Cardiac muscle cell (in vitro differentiated cells and primary cell): ENCODE data around the gene KXD1. TPM values are rescaled to one million over a fixed set of nuclear protein-coding genes. Genes with fewer than 3 reads are reported as not detected.
"Not testable (repeated sequence)": the region's sequence is repeated elsewhere in the genome, so short reads cannot be mapped to it uniquely, and the experiment has no call there.

Source experiments
- DNase-seq, 2 donors: peaks; one replicate each; pipeline versions ENCODE4 v3.0.0 to v3.0.0-alpha.2; 2010 to 2017; ENCODE audit warnings: low read depth in 1 of 2, low spot score in 1 of 2
- H3K27ac ChIP-seq: fragments of 200-600 bp; sonication (generic); 2 replicates; pipeline ENCODE4 v1.5.1; 2016
- H3K27me3 ChIP-seq: fragments of 200-600 bp; sonication (generic); 2 replicates; pipeline ENCODE4 v1.6.0; 2016; ENCODE audit warnings: control low read depth
- H3K36me3 ChIP-seq: fragments of 200-600 bp; sonication (generic); 2 replicates; pipeline ENCODE4 v1.5.1; 2016; ENCODE audit warnings: control low read depth
- H3K4me1 ChIP-seq: fragments of 200-600 bp; sonication (generic); 2 replicates; pipeline ENCODE4 v1.8.1; 2017; ENCODE audit warnings: low read depth, mild to moderate bottlenecking, mixed run types
- H3K4me3 ChIP-seq: fragments of 200-600 bp; sonication (generic); 2 replicates; pipeline ENCODE4 v1.5.1; 2016; ENCODE audit warnings: mild to moderate bottlenecking
- H3K9me3 ChIP-seq: fragments of 200-600 bp; sonication (generic); 2 replicates; pipeline ENCODE4 v1.5.1; 2017; ENCODE audit warnings: low read depth, mild to moderate bottlenecking, control low read depth
- CTCF ChIP-seq: IDR thresholded peaks from 2 replicates; pipeline ENCODE4 v1.5.1; 2012; ENCODE audit warnings: low read depth, mild to moderate bottlenecking, low read length
- polyA plus RNA-seq: library from polyadenylated mRNA; unstranded; fragments of >200 nt; fragmentation: Nextera tagmentation; extraction: Ambion mirVana; gene quantifications from 2 replicates; pipeline ENCODE4 v1.2.1, GENCODE V29; 2016
- total RNA-seq: library from RNA; depleted of rRNA; stranded (reverse); fragments of >200 nt; gene quantifications from 2 replicates; pipeline ENCODE4 v1.2.3, GENCODE V29; 2016

KXD1 gene
- total and polyA plus RNA-seq, 2 experiments from 2014 or later, result 127 to 137 TPM

GRCh38 chr19:18521692-18522123 lies 36.0 kb upstream of the KXD1 start, which contains the start of gene ELL:
TSS of gene ELL (minus strand) at chr19:18522070. CDS start at chr19:18522055, 15 bp downstream.
- Histone ChIP-seq H3K4me3 (peak within 1 kb of the TSS; percentile 95), H3K9me3 (no peaks in the 10 kb centered on the region), H3K27ac (peak within 1 kb of the TSS; percentile 95), H3K27me3 (no peaks in the 10 kb centered on the region), H3K36me3 (no peaks in the 10 kb centered on the region), H3K4me1 (peaks cover 8% of the 10 kb centered on the region)
- no peak for DNase-seq
- no peak for TF ChIP-seq CTCF

GRCh38 chr19:18522124-18522861 lies 35.4 kb upstream of the KXD1 start:
- Histone ChIP-seq H3K4me1 (peaks cover 4% of the 10 kb centered on the region), H3K4me3 (peak overlapping the region; percentile 95), H3K27ac (peak overlapping the region; percentile 95), H3K9me3 (no peaks in the 10 kb centered on the region), H3K27me3 (no peaks in the 10 kb centered on the region), H3K36me3 (no peaks in the 10 kb centered on the region)
- peak; percentile 8 for TF ChIP-seq CTCF
- DNase-seq, result peak; percentile 100

- H3K4me3 ChIP-seq, H3K27me3 ChIP-seq, H3K9me3 ChIP-seq, H3K27ac ChIP-seq, H3K36me3 ChIP-seq, H3K4me1 ChIP-seq, DNase-seq: not testable (repeated sequence)
These were observed 34.7 kb upstream of the KXD1 start for GRCh38 chr19:18522862-18523440.

GRCh38 chr19:18523841-18524240 lies 33.8 kb upstream of the KXD1 start:
- TF ChIP-seq CTCF, result no peak
- H3K27ac ChIP-seq, result no peak overlapping the region
- DNase-seq, result no peak

GRCh38 chr19:18526316-18526715 lies 31.4 kb upstream of the KXD1 start:
- DNase-seq, result no peak
- Histone ChIP-seq H3K9me3 (no peaks in the 10 kb centered on the region), H3K4me1 (no peaks in the 10 kb centered on the region), H3K36me3 (peaks cover under 1% of the 10 kb centered on the region), H3K27me3 (no peaks in the 10 kb centered on the region), H3K27ac (no peak overlapping the region), H3K4me3 (no peak overlapping the region)
- TF ChIP-seq CTCF, result no peak

More at GRCh38 chr19:18523841-18524240, 33.8 kb upstream of the KXD1 start:
- Histone ChIP-seq H3K9me3 (no peaks in the 10 kb centered on the region), H3K27me3 (no peaks in the 10 kb centered on the region), H3K4me1 (peaks cover 4% of the 10 kb centered on the region), H3K4me3 (no peak overlapping the region), H3K36me3 (no peaks in the 10 kb centered on the region)

- TF ChIP-seq CTCF, result no peak
- peaks cover 15% of the 10 kb centered on the region for H3K36me3 ChIP-seq
- no peaks in the 10 kb centered on the region for H3K4me1 ChIP-seq
- no peak for DNase-seq
- no peaks in the 10 kb centered on the region for H3K9me3 ChIP-seq
- H3K4me3 ChIP-seq, result no peak overlapping the region
- no peaks in the 10 kb centered on the region for H3K27me3 ChIP-seq
- no peak overlapping the region for H3K27ac ChIP-seq
These were observed 27.9 kb upstream of the KXD1 start for GRCh38 chr19:18529782-18530181.
